GM08714 (cell line): ENCODE measurements around the gene PSMB3.

ENCODE experiments used
- H3K4me3 ChIP-seq: fragments of 200-500 bp; sonication (Bioruptor generic); 2 replicates; pipeline ENCODE4 v1.5.1; 2014; ENCODE audit warnings: mild to moderate bottlenecking, low read length, inconsistent platforms
- ZNF274 ChIP-seq: IDR thresholded peaks from 2 replicates; pipeline ENCODE4 v1.6.1; 2012; ENCODE audit warnings: mild to moderate bottlenecking, low read depth, low read length

The PSMB3 gene

DNA sequence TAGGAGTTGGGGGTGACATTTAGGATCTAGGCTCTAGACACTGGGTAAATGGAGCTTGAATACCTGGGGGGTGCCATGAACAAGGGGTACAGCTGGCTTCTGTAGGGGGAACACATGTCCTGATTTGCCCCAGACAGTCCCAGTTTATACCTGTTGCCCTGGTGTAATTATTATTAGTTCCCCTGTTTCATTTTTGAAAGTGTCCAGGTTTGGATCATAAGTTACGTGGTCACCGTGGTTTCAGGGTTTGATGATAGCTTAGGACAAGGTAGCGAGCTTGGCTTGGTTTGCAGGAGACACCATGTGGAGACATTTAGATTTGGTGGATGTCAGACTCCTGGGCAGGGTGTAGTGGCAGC, 42.0 kb upstream of the PSMB3 start:
- H3K4me3 ChIP-seq, result no peak overlapping the region
- TF ChIP-seq ZNF274, result no peak

DNA sequence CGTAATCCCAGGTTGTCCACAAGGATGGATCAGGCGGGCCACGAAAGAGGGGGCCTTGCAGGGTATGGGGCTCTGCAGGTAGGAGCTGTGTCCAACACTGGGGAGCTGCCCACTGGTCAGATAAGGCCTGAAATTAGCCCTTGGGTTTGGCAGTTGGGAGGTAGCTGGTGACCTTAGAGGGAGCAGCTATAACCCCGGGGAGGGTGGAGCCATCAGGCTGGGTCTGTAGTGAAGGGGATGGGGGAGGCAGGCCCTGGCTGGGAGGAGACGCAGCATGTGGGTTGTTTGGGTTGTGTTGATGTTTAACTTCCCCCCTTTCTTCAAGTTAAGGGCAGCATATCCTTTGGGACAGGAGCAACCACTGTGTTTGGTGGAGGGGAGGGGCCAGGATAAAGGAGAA, 41.6 kb upstream of the PSMB3 start:
- no peak for TF ChIP-seq ZNF274
- no peak overlapping the region for H3K4me3 ChIP-seq

DNA sequence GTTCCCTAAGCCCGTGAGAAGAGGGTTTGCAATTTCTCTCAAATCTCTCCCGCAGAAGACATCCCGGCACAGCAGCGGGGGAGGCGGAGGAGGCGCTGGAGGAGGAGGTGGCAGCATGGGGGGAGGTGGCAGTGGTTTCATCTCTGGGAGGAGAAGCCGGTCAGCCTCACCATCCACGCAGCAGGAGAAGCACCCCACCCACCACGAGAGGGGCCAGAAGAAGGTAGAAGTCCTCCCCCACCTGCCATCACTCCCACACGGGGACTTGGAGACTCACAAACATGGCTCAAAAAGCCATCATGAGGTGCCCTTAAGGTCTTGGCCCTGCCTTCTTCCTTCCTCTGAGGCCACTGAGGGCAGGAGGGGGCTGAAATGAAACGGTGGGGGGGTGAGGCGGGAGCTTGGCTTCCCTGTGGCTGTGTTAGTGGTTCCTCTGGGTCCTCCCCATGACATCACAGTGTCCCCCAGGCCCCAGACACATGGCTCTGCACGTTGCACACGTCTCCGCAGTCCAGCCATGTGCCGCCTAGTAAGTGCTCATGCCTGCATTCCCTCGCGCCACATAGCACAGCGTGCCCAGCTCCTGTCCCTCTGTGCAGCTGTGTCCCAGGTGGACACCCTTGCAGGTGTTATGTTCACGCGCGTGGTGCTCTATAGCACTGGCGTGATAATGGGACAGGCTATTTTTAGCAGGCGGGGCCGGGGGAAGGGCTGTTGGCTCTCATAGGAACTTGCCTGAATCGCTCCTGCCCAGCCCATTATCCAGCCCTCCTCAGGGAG, 40.6 kb upstream of the PSMB3 start:
- H3K4me3 ChIP-seq, result no peak overlapping the region
- no peak for TF ChIP-seq ZNF274

DNA sequence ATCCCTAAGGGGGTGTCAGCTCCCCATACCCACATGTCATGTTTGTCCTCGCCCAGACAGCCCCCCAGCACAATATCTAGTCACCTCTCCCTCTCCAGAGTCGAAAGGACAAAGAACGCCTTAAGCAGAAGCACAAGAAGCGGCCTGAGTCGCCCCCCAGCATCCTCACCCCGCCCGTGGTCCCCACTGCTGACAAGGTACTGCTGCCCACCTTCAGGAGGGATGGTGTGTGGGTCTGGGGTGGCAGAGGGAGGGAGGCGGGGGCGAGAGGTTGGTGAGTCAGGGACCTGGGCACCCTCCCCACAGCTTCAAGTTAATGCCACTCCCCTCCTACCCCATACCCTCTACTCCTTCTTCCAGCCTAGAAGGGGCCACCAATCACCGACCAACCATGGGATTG, 39.9 kb upstream of the PSMB3 start:
- no peak for TF ChIP-seq ZNF274
- no peak overlapping the region for H3K4me3 ChIP-seq

DNA sequence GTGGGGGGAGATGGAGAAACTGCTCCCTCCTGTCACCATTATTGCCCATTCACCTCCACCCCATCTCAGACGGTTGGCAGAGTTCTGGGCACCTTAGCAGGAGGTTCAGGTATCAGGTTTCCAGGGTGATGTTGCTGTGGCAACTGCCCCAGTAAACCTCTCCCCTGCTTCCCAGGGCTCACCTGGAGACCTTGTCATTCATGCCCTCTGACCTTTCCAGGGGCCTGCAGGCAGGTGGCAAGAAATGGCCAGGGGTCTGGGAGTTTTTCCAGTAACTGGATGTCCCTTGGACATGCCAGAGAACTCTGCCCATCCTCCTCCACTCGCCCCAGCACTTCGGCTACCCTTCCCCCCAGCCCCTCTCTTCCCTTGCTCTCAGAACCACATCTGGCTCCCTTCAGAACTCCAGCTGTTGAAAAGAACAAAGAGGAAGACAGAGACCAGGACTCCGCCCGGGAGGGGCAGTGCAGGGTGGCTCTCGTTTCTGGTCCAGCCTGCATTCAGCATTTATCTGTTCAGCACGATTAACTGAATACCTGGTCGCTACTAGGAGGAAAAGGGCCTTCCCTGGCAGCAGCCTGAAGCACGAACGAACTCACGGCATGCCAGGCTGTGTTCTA, 39.0 kb upstream of the PSMB3 start:
- TF ChIP-seq ZNF274, result no peak
- no peak overlapping the region for H3K4me3 ChIP-seq

DNA sequence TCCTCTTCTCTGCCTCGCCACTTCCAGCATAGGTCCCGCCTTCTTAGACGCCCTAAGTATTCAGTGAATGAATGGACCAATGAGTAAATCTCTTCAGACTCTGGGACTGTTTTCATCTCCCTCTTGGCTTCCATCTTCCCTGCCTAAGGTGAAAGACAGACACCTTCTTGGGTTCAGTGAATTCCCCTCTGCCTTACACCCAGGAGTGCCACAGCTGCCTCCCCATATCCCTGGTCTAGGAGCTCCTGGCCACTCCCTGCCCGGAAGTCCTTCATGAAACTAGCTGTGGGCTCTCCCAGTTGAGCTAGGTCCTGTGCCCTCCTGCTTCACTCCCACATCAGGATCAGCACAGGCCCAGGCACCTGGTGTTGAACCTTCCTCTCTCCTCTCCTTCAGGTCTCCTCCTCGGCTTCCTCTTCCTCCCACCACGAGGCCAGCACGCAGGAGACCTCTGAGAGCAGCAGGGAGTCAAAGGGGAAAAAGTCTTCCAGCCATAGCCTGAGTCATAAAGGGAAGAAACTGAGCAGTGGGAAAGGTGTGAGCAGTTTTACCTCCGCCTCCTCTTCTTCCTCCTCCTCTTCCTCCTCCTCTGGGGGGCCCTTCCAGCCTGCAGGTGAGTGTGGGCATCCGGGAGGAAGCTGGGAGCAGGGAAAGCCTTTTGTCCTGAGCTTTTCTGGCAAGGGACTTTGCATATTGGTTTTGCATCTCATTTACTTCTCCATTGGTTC, 37.2 kb upstream of the PSMB3 start:
- no peak overlapping the region for H3K4me3 ChIP-seq
- TF ChIP-seq ZNF274, result no peak

DNA sequence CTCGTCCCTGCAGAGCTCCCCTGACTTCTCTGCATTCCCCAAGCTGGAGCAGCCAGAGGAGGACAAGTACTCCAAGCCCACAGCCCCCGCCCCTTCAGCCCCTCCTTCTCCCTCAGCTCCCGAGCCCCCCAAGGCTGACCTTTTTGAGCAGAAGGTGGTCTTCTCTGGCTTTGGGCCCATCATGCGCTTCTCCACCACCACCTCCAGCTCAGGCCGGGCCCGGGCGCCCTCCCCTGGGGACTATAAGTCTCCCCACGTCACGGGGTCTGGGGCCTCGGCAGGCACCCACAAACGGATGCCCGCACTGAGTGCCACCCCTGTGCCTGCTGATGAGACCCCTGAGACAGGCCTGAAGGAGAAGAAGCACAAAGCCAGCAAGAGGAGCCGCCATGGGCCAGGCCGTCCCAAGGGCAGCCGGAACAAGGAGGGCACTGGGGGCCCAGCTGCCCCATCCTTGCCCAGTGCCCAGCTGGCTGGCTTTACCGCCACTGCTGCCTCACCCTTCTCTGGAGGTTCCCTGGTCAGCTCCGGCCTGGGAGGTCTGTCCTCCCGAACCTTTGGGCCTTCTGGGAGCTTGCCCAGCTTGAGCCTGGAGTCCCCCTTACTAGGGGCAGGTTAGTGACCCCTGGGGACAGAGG, 36.1 kb upstream of the PSMB3 start:
- no peak for TF ChIP-seq ZNF274
- no peak overlapping the region for H3K4me3 ChIP-seq

DNA sequence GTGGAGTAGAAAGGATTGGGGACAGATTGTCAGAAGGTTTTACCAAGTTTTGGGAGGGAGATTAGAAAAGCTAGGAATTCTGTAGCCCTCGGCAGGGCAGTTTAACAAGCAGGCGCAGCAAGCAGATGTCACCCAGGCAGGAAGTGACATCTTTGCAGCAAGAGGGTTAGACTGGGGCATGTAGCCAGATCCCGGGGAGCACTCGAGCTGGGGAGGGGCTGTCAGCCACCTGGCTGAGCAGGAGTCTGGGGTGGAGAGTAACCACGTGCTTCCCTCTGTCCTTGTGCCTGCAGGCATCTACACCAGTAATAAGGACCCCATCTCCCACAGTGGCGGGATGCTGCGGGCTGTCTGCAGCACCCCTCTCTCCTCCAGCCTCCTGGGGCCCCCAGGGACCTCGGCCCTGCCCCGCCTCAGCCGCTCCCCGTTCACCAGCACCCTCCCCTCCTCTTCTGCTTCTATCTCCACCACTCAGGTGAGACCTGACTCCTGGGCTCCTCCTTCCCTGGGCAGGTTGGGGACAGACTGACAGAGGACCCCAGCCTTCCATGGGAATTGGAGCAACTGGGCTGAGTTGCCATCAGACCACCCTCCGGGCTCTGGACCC, 35.3 kb upstream of the PSMB3 start:
- TF ChIP-seq ZNF274, result no peak
- no peak overlapping the region for H3K4me3 ChIP-seq

DNA sequence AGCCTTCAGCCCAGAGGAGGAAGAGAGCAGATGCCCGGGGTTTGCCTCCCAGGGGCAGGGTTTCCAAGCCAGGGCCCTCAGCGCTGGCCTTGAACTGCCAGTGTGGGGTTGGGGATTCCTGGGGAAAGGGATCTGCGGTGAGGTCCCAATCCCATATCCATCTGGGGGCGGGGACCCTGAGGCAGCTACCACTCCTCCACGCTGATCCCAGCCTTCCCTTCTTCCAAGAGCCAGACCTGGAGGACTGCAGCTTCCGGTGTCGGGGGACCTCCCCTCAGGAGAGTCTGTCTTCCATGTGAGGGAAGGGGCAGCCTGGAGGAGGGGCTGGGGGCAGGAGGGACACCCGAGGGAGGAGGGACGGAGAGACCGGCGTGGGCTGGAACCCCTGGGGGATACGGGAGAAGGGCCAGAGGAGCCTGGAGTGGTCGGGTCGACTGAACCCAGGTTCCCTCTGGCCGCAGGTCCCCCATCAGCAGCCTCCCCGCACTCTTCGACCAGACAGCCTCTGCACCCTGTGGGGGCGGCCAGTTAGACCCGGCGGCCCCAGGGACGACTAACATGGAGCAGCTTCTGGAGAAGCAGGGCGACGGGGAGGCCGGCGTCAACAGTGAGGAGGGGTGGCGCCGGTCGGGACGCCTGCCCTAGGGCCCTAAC, 33.1 kb upstream of the PSMB3 start:
- H3K4me3 ChIP-seq, result no peak overlapping the region
- no peak for TF ChIP-seq ZNF274

DNA sequence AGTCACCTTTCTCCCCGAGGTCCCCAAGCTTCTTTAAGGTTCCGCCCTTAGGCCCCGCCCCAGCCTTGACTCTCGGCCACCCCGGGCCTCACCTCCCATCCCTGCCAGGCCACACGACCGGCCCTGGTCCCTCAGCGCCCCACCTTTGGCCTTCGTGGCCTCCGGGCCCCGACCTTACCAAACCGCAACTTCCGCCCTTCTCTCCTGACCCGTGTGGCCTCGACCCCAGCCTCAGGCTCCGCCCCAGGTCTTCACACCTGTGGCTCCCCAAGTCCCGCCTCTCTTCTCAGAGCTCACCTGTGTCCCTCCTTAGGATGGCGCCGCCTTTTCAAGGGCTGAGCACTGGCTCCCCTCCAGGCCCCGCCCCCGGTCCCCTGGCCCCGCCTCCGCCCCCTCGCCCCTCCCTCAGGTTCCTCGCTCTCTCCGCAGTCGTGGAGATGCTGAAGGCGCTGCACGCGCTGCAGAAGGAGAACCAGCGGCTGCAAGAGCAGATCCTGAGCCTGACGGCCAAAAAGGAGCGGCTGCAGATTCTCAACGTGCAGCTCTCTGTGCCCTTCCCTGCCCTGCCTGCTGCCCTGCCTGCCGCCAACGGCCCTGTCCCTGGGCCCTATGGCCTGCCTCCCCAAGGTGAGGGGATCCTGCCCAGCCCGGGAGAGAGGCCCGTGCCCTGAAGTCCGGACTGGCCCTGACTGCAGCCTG, 32.4 kb upstream of the PSMB3 start:
- no peak overlapping the region for H3K4me3 ChIP-seq
- no peak for TF ChIP-seq ZNF274

DNA sequence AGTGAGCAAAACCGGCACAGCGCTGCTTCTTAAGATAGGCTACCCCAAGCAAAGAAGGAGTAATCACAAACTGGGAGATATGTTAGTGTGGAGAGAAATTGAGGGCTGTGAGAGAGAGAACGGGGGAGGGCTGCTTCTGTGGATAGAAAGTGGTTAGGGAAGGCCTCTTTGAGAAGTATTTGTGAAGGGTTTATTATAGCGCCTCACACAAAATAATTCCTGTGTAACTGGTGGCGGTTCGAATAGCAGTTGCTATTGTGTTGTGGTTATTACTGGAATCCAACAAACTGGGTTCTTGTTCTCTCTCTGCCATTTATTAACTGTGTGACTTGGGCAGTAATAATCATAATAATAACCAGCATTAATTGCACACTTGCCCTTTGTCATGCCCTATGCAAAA, 31.6 kb upstream of the PSMB3 start:
- no peak overlapping the region for H3K4me3 ChIP-seq
- no peak for TF ChIP-seq ZNF274

DNA sequence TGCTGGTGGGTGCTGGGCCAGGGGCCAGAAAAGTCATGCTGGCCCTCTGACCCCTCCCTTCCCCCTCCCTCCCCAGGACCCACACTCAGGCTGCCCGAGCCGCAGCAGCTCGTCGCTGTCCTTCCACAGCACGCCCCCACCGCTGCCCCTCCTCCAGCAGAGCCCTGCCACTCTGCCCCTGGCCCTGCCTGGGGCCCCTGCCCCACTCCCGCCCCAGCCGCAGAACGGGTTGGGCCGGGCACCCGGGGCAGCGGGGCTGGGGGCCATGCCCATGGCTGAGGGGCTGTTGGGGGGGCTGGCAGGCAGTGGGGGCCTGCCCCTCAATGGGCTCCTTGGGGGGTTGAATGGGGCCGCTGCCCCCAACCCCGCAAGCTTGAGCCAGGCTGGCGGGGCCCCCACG, 30.7 kb upstream of the PSMB3 start:
- no peak overlapping the region for H3K4me3 ChIP-seq
- TF ChIP-seq ZNF274, result no peak

DNA sequence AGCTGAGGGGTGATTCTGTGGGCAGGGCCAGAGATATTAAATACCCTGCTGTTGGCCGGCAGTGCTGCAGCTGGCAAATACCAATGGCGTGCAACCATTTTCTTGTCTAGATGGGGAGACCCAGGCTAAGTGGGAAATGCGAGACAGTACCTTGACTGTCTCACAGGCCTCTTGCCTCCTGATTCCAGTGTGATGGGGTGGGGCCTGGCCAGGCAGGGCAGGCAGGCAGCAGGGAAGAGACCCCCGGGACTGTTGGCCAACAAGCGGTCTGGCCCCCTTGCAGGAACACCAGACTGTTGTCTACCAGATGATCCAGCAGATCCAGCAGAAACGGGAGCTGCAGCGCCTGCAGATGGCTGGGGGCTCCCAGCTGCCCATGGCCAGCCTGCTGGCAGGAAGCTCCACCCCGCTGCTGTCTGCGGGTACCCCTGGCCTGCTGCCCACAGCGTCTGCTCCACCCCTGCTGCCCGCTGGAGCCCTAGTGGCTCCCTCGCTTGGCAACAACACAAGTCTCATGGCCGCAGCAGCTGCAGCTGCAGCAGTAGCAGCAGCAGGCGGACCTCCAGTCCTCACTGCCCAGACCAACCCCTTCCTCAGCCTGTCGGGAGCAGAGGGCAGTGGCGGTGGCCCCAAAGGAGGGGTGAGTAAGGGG, 28.1 kb upstream of the PSMB3 start:
- H3K4me3 ChIP-seq, result no peak overlapping the region
- TF ChIP-seq ZNF274, result no peak
